GM18951 (cell line): Measurements from ENCODE around the gene RAB11FIP4.

Experiments used
- POLR2A ChIP-seq: IDR thresholded peaks from 4 replicates; pipeline ENCODE4 v1.6.1; 2011; ENCODE audit warnings: mild to moderate bottlenecking; ENCODE audit not compliant: insufficient read length, insufficient read depth; ENCODE audit errors: extremely low read depth
- in situ Hi-C: fragments of 300-500 bp; cut with MboI; formaldehyde crosslinking; loops from one replicate; pipeline ENCODE4 v1.12.0; 2022; ENCODE audit warnings: low sequenced_read_pairs, mixed read lengths, inconsistent platforms; ENCODE audit not compliant: unreplicated experiment

Gene RAB11FIP4

DNA sequence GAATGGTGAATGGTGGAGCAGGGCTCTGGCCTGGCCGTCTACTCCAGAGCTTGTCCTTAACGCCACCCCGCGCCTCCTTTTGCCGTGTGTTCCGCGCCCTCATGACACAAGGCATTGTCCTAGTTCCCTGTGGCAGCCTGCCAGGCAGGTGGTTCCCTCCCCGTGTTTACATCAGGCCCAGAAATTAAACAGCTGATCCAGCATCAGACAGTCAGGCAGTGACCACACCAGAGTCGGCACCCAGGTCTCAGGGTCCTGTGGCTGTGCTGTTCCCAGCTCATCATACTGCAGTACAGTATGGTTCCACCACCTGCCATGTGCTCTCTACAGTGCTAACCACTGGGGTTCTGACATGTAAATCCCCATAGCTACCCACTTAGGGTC lies 119.7 kb downstream of the RAB11FIP4 start:
- in situ Hi-C loops: no loop called here
- no peak for TF ChIP-seq POLR2A

DNA sequence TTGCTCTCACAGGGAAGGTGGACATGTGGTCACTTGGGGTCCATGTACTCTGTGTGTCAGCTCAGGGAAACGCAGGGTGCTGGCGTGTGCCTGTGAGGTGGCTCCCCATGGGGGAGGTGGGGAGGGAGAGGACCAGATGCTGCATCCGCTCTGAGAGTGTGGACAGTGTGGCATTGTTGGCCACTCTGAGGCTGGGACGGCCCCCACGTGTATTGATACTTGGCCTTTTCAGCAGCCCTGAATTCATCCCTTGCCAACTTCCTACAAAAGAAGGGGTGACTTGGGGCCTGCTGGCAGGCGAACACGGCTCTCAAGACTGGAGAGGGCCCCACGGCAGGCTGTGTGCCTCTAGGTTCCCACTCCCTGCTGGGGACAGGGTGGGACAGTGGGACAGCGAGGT lies 120.1 kb downstream of the RAB11FIP4 start:
- in situ Hi-C loops: no loop called here
- no peak for TF ChIP-seq POLR2A

DNA sequence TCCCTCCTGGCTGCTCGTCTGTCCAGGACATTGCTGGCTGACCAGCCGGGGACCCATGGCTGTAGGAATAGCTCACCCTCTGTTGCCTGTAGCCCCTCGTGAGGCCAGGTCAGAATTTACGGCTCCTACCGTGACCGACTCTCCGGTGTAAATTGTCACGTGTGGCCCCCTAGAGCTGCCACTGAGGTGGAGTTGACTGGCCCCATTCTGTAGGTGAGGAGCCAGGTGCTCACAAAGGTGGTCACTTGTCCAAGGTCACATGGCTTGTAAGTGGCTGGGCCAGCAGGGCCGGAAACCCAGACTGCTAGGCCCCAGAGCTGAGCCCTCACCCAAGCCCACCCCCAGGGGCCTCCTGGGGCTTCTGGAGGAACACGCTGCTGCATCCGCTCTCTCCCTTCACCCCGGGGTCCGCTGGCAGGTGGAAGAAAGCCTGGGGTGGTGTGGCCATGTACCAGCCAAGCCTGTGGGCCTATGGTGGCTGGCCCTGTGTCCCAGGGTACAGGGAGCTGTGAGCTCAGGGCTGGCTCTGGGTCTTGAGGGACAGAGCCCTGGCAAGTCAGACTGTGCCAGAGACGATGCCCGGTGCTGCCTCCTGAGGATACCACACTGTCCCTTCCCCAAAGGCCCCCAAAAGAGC lies 120.7 kb downstream of the RAB11FIP4 start:
- in situ Hi-C loops: no loop called here
- TF ChIP-seq POLR2A: no peak

- in situ Hi-C loops: no loop called here
- TF ChIP-seq POLR2A: no peak
Measured at GRCh38 chr17:31512796-31513195, 121.3 kb downstream of the RAB11FIP4 start.

DNA sequence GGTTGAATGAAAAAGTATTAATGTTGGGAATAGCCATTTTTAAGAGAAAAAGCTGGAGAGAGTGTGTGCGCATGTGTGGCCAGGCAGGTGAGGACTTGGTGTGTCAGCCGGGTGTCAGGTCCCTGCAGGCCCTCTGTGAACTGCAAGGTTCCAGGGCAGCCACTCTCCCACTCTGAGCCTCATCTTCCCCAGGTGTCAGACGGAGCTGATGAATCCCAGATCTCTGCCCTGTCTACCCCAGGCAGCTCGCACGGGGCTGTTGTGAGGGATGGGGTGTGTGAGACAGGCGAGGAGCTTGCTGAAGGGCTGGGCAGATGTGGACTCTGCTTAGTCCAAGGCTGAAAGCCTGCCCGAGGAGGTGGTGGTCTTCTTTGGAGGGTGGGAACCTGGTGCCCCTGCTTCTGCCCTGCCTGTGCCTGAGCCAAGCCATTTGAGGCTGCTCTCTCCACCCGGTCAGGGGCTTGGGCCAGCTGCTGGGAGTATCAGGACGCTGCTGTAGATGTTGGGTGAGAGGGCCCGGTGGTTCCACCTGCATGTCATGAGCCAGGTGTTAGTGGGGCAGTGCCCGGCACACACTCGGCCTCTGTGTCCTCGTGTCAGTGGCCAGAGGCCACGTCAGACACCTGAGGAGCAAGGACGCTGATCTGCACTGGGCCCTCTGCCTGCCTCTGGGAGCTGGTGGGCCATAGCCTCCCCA lies 122.4 kb downstream of the RAB11FIP4 start:
- TF ChIP-seq POLR2A: no peak
- in situ Hi-C loops: no loop called here

GRCh38 chr17:31515267-31515666 lies 123.8 kb downstream of the RAB11FIP4 start:
- in situ Hi-C loops: no loop called here
- TF ChIP-seq POLR2A: no peak

DNA sequence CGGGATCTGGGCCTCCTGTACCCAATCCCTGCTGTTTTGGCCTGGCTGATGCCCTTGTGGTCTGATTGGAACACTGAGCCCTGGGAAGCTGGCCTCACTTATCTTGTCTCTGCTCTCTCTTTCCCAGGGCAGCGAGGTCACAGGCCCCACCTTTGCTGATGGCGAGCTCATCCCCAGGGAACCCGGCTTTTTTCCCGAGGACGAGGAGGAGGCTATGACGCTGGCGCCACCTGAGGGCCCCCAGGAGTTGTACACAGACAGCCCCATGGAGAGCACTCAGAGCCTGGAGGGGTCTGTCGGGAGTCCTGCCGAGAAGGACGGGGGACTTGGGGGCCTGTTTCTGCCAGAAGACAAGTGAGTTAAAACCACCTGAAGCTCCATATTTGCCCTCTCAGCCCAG lies 126.0 kb downstream of the RAB11FIP4 start:
- in situ Hi-C loops: no loop called here
- TF ChIP-seq POLR2A: no peak

- no peak for TF ChIP-seq POLR2A
- in situ Hi-C loops: no loop called here
Measured at GRCh38 chr17:31518478-31518877, 127.0 kb downstream of the RAB11FIP4 start.

DNA sequence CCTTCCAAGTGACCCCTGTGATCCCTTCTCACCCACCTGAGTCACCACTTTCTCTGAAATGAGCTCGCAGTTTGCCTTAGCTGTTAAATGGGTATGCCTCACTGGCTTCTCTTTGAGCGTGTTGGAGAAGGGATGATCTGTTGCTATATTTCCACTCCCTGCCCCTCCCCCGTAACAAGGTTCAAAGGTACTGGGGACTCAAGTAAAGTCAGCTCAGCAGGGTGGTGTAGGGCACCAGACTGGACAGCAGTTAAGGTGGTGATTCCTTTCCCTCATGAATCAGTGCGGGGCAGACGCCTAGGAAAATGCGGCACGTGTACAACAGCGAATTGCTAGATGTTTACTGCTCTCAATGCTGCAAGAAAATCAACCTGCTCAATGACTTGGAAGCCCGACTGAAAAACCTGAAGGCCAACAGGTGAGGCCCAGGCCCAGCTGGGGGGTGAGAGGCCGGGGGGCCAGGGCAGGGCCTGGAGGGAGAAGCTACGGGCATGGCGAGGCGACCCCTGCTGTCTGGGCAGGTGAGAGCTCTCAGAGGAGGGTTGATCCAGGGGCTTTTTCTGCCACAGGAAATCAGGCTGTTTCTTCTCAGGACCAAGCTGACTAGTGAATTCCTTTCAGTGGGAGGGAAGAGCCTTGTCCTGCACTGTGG lies 130.3 kb downstream of the RAB11FIP4 start:
- in situ Hi-C loops: loop anchor here (10.0 kb wide), 1 partner anchor 77 kb away; no protein-coding TSS in a partner anchor
- no peak for TF ChIP-seq POLR2A

DNA sequence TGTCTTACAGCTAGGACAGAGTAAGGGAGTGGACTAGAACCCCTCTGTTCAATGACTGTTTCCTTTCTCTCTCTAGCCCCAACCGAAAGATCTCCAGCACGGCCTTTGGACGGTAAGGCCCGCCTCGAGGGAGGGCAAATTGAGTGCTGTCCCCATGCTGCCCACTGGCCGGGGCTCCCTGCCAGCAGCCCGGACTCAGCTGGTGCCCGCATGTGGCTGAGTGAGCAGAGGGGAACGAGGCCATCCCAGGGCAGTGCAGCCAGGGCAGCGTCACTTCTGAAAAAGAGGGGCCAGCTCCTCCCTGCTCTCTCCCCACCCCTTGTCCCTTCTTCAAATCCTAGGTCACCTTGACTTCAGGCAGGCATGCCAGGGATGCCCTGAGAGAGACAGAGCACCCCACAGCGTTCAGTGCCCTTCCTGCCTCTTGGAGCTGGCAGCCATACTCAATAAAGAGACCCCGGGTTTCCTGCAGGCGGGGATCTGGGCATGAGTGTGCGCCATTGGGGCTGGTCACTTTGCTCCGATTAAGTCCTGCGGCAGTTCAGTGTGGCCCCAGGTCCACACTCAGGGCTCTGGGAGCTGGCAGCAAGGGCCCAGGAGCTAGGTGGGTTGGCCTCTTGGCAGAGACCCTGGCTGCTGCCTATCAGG lies 130.9 kb downstream of the RAB11FIP4 start:
- TF ChIP-seq POLR2A: no peak
- in situ Hi-C loops: loop anchor here (10.0 kb wide), 1 partner anchor 78 kb away; no protein-coding TSS in a partner anchor

- in situ Hi-C loops: loop anchor here (10.0 kb wide), 1 partner anchor 78 kb away; no protein-coding TSS in a partner anchor
- no peak for TF ChIP-seq POLR2A
Measured at GRCh38 chr17:31522987-31523495, 131.6 kb downstream of the RAB11FIP4 start.

GRCh38 chr17:31523862-31524730 lies 132.6 kb downstream of the RAB11FIP4 start:
- in situ Hi-C loops: loop anchor here (10.0 kb wide), 1 partner anchor 79 kb away; no protein-coding TSS in a partner anchor

More at GRCh38 chr17:31523862-31524730, 132.6 kb downstream of the RAB11FIP4 start:
- no peak for TF ChIP-seq POLR2A
